NCI-H1417 treated with DMSO at 0.1 percent for 48 hours (cell line): ENCODE measurements around the gene ITFG1.
"Not testable (repeated sequence)": the region's sequence is repeated elsewhere in the genome, so short reads cannot be mapped to it uniquely, and the experiment has no call there.

Experiments used
- DNase-seq: peaks from one replicate; lab custom pipeline; 2025; lab: John Stamatoyannopoulos, UW

ITFG1 gene

DNA sequence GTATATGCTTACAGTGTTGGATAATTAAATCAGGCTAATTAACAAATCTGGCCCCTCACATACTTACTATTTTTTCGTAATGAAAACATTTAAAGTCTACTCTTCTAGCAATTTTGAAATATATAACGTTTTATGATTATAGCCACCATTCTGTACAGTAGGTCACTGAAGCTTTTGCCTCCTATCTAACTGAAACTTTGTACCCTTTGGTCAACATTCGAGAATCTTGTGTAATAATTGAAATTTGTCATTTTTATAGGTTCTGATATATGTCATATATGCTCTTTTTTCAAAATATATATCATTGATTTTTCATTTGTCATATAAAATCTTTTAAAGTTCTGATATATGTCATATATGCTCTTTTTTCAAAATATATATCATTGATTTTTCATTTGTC, 12.9 kb upstream of the ITFG1 start:
- DNase-seq = no peak

DNA sequence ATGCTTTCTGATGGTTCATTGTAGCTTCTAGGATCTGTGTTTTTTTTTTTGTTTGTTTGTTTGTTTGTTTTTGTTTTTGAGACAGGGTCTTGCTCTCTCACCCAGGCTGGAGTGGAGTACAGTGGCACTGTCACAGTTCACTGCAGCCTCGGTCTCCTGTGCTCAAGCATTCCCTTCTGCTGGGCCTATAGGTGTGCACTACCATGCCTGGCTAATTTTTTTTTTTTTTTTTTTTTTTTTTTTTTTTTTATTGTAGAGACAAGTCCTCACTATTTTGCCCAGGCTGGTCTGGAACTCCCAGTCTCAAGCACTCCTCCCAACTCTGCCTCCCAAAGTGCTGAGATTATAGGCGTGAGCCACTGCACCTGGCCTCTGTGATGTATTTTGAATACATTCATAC, 12.1 kb upstream of the ITFG1 start:
- not testable (repeated sequence) for DNase-seq

DNA sequence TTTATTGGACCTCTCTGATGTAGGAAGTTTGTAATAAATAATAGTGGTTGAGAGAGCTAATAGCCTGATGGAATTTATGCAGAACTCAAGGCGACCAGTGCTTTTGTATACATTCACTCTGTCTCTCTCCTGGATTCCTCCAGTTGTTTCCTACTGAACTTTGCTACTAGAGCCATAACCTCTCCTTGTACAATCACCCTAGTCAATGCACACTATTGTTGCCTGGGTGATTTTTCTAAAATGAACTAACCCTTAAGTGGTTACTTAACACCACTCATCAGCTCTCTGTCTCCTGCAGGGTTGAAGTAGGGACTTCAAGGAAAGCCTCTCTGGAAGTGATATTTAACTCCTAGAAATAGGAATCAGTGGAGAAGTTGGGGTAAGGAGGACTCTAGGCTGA, 9.9 kb upstream of the ITFG1 start:
- DNase-seq = no peak

DNA sequence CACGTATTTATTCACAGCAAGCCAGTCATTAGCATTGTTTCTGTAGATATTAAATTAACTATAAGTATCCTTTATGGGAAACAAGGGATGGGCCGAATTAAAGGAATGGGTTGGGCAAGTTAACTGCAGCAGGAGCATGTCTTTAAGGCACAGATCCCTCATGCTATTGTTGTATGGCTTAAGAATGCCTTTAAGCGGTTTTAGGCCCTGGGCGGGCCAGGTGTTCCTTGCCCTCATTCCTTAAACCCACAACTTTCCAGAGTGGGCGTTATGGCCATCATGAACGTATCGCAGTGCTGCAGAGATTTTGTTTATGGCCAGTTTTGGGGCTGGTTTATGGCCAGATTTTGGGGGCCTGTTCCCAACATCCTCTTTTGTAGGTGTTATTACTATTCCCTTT, 9.3 kb upstream of the ITFG1 start:
- no peak for DNase-seq

DNA sequence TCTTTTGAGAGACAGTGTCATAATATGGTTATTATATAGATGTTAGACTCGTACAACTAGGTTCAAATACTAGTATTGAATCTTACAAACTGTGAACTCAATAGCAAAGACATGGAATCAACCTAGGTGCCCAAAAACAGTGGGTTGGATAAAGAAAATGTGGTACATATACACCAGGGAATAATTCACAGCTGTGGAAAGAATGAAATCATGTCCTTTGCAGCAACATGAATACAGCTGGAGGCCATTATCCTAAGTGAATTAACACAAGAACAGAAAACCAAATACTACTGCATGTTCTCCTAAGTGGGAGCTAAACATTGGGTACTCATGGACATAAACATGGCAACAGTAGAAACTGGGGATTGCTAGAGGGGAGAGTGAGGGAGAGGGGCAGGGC, 8.4 kb upstream of the ITFG1 start:
- no peak for DNase-seq

DNA sequence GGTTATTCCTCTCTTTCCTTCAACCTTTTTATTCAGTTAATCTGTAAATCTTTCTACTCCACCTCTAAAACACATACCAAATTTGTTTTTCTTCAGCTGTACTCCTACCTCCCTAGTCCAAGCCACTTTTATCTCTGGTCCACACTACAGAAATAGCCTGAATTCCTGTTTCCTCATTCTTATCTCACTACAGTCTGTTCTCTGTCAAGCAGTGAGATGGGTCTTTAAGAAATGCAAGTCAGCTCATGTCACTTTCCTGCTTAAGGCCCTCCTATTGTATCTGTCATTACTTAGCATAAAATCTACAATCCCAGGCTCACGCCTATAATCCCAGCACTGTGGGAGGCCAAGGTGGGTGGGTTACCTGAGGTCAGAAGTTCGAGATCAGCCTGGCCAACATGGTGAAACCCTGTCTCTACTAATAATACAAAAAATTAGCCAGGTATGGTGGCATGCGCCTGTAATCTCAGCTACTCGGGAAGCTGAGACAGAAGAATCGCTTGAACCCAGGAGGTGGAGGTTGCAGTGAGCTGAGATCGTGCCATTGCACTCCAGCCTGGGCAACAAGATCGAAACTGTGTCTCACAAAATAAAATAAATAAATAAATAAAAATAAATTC, 7.3 kb upstream of the ITFG1 start:
- DNase-seq = not testable (repeated sequence)

DNA sequence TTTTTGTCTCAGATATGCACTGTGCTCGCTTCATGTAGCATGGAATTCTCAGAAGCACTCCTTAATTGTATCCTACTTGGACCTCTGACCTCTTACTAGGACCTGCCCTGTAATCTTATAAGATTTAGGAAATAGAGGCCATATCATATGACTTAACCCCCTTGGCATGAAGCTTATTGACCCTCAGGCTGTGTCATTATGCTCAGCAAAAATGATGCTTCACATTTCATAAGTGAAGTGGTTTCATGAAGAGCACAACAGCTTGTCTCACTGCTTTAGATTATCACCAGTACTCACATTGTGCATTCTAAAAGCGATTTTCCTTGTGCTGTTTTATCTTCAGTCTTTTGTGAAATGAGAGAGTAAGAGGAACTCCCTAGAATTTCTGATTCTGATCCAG, 6.6 kb upstream of the ITFG1 start:
- DNase-seq = no peak

DNA sequence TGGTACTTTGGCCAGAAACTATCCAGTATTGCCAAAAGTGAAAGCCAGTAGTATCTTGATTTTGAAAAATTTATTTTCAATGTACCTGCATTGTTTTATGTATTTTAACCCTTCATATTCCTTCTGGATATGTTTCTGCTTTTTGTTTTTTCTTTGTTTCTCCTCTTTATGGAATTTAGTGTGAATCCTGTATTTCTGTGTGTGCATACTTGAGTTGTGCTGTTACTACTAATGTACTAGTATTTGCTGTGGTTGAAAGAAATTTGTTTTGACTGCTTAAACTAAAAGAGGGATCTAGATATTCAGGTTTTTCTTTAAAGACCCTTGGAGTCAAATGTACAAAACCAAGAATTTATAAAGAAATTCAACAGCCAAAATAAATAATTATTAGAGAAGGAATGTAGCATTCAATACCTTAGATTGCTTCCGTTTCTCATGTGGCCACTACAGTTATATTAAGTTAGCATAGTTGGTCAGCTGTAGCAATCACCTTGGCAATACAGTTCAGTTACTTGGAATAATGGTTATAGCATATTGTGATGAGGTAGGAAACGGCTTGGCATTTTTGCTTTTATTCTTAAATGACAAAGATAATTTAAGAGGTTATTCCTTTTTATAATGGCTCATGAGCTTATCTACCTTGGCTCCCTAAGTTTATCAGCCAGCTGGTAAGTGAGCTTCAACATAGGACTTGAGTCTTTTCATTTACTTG, 5.2 kb upstream of the ITFG1 start:
- DNase-seq = no peak

DNA sequence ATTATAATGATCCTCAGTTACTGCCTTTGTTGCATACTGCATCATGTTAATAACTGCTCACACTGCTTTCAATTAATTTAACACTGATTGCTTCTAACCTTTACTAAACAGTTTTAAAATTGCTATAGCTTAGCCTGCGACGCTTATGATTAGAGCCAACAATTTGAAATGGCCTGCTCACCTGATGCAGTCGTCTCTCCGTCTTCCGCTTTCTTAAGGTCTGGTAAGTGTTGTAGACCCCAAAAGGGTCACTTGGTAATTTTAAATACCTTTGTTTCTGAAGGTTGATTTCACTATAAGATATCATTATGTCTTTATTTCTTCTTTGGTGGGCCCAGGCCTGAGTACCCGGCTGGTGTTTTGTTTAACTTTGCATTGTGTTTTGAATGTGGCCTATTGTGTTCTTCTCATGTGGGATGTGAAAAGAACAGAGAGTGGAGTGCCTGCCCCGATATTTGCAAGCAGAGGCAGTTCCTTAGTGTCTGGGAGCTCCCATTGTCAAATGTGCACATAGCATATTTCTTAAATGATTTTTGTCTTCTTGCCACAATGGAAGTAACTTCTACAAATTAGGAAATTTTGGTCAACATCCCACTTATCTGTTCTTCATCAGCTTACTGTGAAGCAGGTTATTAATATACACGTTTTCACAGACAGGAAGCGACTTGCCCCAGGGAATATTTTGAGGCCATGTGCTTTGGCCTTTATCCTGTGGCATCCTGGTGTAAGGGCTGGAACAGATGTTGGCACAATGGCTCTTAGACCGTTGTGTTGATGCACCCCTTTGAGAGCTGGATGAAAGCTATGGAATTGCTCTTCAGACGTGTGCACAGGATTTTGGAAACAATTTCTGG, 3.1 kb upstream of the ITFG1 start:
- DNase-seq = no peak

DNA sequence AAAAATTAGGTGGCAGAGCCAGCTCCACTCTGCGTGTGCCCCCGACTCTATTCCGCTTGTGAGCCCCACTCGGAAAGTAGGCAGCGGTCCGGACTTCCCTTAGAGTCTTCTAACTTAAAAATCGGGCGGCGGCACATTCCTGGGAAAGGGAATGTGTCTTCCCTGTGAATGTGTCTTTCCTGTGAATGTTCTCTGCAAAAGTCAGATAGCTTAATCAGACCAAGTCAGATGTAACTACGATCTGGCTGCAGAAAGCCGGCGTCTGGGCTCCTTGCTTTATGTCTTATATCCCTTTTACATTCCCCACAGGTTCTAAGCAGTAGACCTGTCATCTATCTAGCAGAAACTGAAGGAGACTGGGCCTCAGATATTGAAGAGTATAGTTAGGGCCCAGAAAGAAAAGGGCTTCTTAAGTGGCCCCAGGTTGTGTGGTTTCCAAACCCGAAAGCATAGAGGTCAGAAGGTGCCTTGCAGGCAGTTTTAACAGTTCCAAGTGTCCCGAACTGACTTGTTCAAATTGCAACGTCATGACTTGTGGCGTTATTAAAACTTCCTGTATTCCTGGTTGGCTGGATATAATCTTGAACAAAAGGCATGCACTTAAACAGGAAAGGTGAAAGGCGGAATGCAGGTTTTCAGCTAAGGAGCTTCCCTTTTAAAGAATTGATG, 869 bp upstream of the ITFG1 start:
- DNase-seq = no peak

DNA sequence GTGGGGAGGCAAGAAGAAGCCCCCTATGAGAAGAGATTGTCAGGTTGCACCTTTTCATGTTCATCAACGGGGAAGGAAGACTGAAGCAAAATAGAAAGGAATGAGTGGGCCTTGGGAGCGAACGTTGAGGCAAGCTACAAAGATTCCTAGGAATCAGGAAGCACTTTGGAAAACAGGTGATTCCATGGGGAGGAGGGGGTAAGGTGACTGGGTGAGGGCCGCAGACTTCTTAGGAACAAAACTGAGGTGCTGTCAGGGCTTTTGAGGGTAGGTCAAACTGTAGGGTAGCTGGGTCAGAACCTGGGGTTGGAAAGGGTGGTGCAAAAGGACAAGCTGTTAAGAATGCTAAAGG, 528 bp downstream of the ITFG1 start:
- no peak for DNase-seq

DNA sequence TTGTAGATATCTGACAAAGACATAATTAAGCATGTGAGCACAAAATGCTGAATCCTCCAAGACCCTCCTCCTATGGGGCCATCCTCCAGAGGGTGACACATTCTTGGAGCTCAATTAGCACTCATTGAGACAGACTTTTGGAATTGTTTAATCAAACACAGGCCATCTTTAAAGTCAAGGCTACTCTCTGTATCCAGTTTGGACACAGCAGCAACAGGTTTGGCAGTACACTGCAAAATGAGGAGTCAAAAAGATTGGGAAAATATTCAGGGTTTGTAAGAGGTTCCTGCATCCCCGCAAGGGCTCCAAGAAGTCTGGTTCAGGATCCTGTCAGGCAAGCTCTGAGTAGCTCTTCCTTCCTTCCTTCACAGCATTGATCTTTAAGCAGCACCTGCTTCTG, 1.3 kb downstream of the ITFG1 start:
- DNase-seq = no peak

DNA sequence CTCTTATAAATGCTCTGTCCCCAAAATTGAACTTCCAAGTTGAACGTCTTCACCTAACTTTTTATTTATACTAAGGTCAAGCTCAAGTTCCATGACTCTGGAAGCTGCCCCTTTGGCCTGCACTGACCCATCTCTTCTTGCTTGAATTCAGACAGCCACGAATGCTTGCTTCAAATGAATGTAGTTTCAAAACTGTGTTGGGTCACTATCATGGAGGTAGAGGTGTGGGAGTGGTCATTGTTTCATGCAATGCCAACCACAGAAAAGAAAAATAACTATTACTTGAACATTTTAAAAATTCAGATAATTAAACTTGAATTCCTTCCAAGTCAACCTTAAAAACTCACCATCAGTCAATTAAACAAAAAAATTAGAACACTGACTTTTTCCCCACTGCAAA, 2.5 kb downstream of the ITFG1 start:
- DNase-seq = no peak

DNA sequence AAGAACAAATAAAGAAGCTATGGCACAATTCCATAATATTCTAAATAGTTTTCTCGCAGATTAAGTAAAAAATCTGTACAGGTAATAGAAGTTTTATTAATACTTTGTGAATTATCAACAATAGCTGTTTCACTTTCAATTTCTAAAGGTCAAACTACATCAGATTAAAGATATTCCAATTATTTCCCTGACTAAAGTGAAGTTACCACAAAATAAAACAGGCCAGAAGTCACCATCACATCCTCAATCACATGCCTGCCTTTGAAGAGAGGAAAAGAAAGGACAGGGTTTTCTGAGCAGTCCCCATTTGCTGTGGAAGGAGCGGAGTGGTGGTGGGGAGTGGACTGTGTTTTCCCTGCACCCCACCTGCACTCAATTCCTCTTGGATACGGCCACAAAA, 11.1 kb downstream of the ITFG1 start:
- no peak for DNase-seq

DNA sequence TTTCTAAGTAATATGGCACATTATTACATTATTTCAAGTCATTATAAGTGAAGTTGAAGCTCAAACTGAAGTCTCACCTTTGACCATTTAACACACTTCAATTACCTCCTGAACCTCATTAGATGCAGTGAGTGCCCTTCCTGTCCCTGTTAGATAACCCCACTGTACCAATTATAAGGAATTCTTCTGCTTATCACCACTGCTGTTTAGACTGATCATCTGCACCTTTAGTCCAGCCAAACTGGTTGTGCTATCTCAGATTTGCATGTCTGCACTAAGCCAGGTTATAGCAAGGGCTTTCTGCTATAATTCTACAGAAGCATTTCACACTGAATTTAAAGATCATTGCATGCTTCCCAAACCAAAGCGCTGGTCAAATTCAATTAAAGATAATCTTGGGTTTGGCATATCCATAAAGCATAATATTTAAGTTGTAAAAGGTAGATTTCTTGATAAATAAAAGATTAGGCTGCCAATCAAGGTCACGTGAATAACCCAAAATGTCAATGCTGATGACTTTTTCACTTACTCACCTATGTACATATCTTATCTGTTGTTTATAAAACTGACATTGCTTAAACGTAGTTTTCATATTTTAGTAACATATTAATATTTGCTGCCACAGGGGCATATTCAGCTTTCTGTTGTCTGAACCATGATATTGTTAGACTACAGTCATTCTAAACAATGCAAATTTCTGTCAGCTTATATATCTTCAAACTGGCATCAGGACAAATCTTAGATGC, 11.9 kb downstream of the ITFG1 start:
- DNase-seq = no peak

DNA sequence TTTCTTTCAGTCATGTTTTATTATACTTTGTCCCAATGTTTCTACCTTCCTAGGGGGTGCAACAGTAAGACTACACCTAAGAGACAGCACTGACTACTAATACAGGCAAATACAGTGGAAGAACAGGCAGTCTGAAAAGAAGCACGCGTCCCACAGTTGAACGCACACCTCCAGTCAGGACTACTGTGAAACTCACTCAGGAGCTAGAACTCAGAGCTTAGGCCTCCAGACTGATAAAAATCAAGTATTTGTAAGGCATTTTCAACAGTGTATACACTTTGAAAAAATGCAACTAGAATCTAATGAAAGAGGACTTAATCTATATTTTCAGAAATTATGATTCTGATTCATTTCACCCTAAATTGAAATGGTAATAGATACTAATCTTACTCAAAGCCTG, 14.4 kb downstream of the ITFG1 start:
- DNase-seq = no peak

DNA sequence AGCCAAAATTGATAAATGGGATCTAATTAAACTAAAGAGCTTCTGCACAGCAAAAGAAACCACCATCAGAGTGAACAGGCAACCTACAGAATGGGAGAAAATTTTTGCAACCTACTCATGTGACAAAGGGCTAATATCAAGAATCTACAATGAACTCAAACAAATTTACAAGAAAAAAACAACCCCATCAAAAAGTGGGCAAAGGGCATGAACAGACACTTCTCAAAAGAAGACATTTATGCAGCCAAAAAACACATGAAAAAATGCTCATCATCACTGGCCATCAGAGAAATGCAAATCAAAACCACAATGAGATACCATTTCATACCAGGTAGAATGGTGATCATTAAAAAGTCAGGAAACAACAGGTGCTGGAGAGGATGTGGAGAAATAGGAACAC, 18.0 kb downstream of the ITFG1 start:
- DNase-seq = not testable (repeated sequence)

DNA sequence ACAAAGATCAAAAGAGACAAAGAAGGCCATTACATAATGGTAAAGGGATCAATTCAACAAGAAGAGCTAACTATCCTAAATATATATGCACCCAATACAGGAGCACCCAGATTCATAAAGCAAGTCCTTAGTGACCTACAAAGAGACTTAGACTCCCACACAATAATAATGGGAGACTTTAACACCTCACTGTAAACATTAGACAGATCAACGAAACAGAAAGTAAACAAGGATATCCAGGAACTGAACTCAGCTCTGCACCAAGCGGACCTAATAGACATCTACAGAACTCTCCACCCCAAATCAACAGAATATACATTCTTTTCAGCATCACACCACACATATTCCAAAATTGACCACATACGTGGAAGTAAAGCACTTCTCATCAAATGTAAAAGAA, 20.8 kb downstream of the ITFG1 start:
- DNase-seq = not testable (repeated sequence)

DNA sequence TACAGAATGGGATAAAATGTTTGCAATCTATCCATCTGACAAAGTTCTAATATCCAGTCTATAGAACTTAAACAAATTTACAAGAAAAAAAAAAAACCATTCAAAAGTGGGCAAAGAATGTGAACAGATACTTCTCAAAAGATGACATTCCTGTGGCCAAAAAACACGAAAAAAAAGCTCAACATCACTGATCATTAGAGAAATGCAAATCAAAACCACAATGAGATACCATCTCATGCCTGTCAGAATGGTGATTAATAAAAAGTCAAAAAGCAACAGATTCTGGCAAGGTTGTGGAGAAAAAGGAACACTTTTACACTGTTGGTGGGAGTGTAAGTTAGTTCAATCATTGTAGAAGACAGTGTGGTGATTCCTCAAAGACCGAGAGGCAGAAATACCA, 26.6 kb downstream of the ITFG1 start:
- DNase-seq = not testable (repeated sequence)

DNA sequence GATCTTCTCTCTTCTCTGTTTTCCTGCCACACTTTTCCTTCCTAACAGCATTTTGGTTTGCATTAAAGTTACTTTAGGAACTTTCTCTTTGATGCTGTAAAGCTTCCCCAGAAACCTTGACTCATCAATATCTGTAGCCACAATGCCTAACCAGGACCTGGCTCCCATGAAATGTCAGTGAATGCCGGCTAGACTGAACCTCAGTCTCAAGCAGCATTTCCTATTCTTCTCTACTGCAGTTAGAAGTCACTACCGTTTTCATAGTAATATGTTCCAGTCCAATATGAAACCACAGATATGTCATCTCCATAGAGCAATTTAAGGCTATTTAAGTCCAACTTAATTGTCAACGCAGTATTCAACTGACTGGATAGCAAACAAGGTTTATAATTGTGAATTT, 28.9 kb downstream of the ITFG1 start:
- no peak for DNase-seq

DNA sequence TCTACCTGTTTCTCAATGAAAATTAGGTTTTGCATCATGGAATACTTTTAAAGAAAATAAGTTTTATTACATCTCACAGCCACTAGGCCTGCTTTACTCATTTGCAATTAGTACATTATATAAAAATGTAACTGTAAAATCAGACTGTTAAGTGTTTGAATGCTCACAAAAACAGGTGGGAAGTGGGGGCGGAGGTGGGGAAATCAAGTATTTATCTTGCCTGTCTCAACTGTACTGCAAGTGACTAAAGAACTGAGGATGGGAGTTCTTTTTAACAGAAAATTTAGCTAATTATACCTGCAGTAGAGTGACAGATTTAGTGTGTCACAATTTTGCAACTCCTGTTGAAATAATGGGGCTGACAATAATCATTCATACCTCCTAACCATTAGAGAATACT, 34.1 kb downstream of the ITFG1 start:
- DNase-seq = no peak

DNA sequence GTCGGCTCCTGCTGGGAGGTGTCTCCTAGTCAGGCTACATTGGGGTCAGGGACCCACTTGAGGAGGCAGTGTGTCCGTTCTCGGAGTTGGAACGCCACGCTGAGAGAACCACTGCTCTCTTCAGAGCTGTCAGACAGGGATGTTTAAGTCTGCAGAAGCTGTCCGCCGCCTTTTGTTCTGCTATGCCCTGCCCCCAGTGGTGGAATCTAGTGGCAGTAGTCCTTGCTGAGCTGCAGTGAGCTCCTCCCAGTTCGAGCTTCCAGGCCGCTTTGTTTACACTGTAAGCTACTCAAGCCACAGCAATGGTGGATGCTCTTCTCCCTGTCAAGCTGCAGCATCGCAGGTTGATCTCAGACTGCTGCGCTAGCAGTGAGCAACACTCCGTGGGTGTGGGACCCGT, 36.0 kb downstream of the ITFG1 start:
- DNase-seq = no peak
